ENCODE results near the gene MAGEA11.

- no peak for TF ChIP-seq STAT1 (IDR thresholded peaks at IDR 0.05; ENCODE audit: unreplicated experiment)
- TF ChIP-seq CTCF (conservative IDR thresholded peaks at IDR 0.05; ENCODE audit: low read depth in 2 of 2): no peak
- TF ChIP-seq POLR2AphosphoS5 (IDR thresholded peaks at IDR 0.05; ENCODE audit: low read depth): no peak
- TF ChIP-seq ZNF331 (CRISPR knock-in tag; IDR thresholded peaks at IDR 0.05; ENCODE audit: low read depth): no peak
- TF ChIP-seq EZH2 (IDR thresholded peaks at IDR 0.05; ENCODE audit: low read depth, unreplicated experiment): no peak
- TF ChIP-seq NANOG (IDR thresholded peaks at IDR 0.05; ENCODE audit: borderline replicate concordance): no peak
- no peak for TF ChIP-seq REST (IDR thresholded peaks at IDR 0.05; ENCODE audit: unreplicated experiment)
- TF ChIP-seq CREB1 (CRISPR knock-in tag; IDR thresholded peaks at IDR 0.05; ENCODE audit: low read depth): no peak
- no peak for TF ChIP-seq EZH2phosphoT487 (IDR thresholded peaks at IDR 0.05; ENCODE audit: unreplicated experiment)
- no peak for TF ChIP-seq JUNB (IDR thresholded peaks at IDR 0.05; ENCODE audit: unreplicated experiment)
- no peak for TF ChIP-seq ZNF462 (CRISPR knock-in tag; IDR thresholded peaks at IDR 0.05)
- no peak for TF ChIP-seq ETS1 (IDR thresholded peaks at IDR 0.05)
- no peak for TF ChIP-seq ZNF114 (CRISPR knock-in tag; IDR thresholded peaks at IDR 0.05)
These were observed 27.7 kb upstream of the MAGEA11 start for GRCh38 chrX:149683966-149684730.

All from GM23338 (cell line).